ENCODE results near the gene ZNF214.

GRCh38 chr11:7021318-7021717 lies 1.2 kb upstream of the ZNF214 start:
- TF ChIP-seq POLR2AphosphoS5 (IDR thresholded peaks at IDR 0.05) (no peak), CTCF (IDR thresholded peaks at IDR 0.05) (no peak)
